HG03469 (cell line): ENCODE data around the gene PALS1.
A peak's percentile ranks its signal among the peaks of the same experiment; 100 is the strongest.

Experiments used
- ATAC-seq: cut with Tn5 transposase; IDR thresholded peaks from one replicate; pipeline ENCODE4 v1.9.1; 2021; ENCODE audit warnings: mild to moderate bottlenecking, moderate library complexity, moderate number of reproducible peaks; ENCODE audit not compliant: unreplicated experiment

PALS1 gene

GRCh38 chr14:67241411-67242167 lies at the start of gene PALS1:
PALS1 (plus strand) TSS chr14:67241435; CDS start chr14:67279171, 37,736 bp downstream.
- peak; percentile 19 for ATAC-seq

GRCh38 chr14:67191768-67192290 lies 49.4 kb upstream of the PALS1 start:
- ATAC-seq, result no peak

- no peak for ATAC-seq
These were observed 48.9 kb upstream of the PALS1 start for GRCh38 chr14:67192366-67192765.

- no peak for ATAC-seq
These were observed 46.0 kb upstream of the PALS1 start for GRCh38 chr14:67195279-67195678.

- ATAC-seq, result no peak
These were observed 42.2 kb upstream of the PALS1 start for GRCh38 chr14:67199016-67199415.

- ATAC-seq, result no peak
These were observed 33.4 kb upstream of the PALS1 start for GRCh38 chr14:67207810-67208209.

- ATAC-seq, result no peak
These were observed 23.1 kb upstream of the PALS1 start for GRCh38 chr14:67218126-67218525.

GRCh38 chr14:67221248-67221981 lies 19.8 kb upstream of the PALS1 start:
- ATAC-seq, result no peak

- no peak for ATAC-seq
These were observed 19.3 kb upstream of the PALS1 start for GRCh38 chr14:67221982-67222328.

- no peak for ATAC-seq
These were observed 15.7 kb upstream of the PALS1 start for GRCh38 chr14:67225523-67225922.

- ATAC-seq, result no peak
These were observed 12.8 kb upstream of the PALS1 start for GRCh38 chr14:67228325-67228984.

GRCh38 chr14:67232066-67232465 lies 9.2 kb upstream of the PALS1 start:
- no peak for ATAC-seq

- ATAC-seq, result no peak
These were observed 8.6 kb upstream of the PALS1 start for GRCh38 chr14:67232621-67233020.

GRCh38 chr14:67237591-67237990 lies 3.6 kb upstream of the PALS1 start:
- no peak for ATAC-seq

- ATAC-seq, result no peak
These were observed 1.7 kb upstream of the PALS1 start for GRCh38 chr14:67239582-67239981.

- no peak for ATAC-seq
These were observed 885 bp upstream of the PALS1 start for GRCh38 chr14:67240168-67240932.

GRCh38 chr14:67240978-67241410 lies 241 bp upstream of the PALS1 start:
- ATAC-seq, result peak; percentile 83

- no peak for ATAC-seq
These were observed 859 bp downstream of the PALS1 start for GRCh38 chr14:67242168-67242420.

GRCh38 chr14:67245104-67245503 lies 3.9 kb downstream of the PALS1 start:
- ATAC-seq, result no peak

GRCh38 chr14:67251573-67252226 lies 10.5 kb downstream of the PALS1 start:
- no peak for ATAC-seq
